ENCODE data around the gene CPB2.

GRCh38 chr13:46063292-46063691 lies 41.5 kb downstream of the CPB2 start:
- no peak for TF ChIP-seq POLR2A (IDR thresholded peaks at IDR 0.05)
- no peak for TF ChIP-seq CTCF (IDR thresholded peaks at IDR 0.05)
